NCI-H748 (cell line): ENCODE data around the gene TAF1B.

ENCODE experiments used
- DNase-seq: peaks from one replicate; lab custom pipeline; 2025; ENCODE audit not compliant: unreplicated experiment; lab: John Stamatoyannopoulos, UW

Gene TAF1B

GRCh38 chr2:9807555-9808305 is 35.5 kb upstream of the TAF1B start:
- DNase-seq = no peak

- DNase-seq = no peak
Observed at GRCh38 chr2:9808334-9809063, 34.8 kb upstream of the TAF1B start.

GRCh38 chr2:9809064-9809356 is 34.3 kb upstream of the TAF1B start:
- no peak for DNase-seq

- DNase-seq = no peak
Observed at GRCh38 chr2:9809448-9810088, 33.7 kb upstream of the TAF1B start.

- DNase-seq = no peak
Observed at GRCh38 chr2:9811216-9811615, 32.1 kb upstream of the TAF1B start.

- no peak for DNase-seq
Observed at GRCh38 chr2:9811679-9812511, 31.4 kb upstream of the TAF1B start.

- DNase-seq = no peak
Observed at GRCh38 chr2:9812945-9813311, 30.3 kb upstream of the TAF1B start.

- peak; percentile 77 for DNase-seq
Observed at GRCh38 chr2:9813312-9814128, 29.8 kb upstream of the TAF1B start.

- DNase-seq = no peak
Observed at GRCh38 chr2:9814129-9814868, 29.0 kb upstream of the TAF1B start.

- DNase-seq = no peak
Observed at GRCh38 chr2:9815076-9815475, 28.2 kb upstream of the TAF1B start.

GRCh38 chr2:9815844-9816279 is 27.4 kb upstream of the TAF1B start:
- no peak for DNase-seq

- DNase-seq = no peak
Observed at GRCh38 chr2:9818097-9818496, 25.2 kb upstream of the TAF1B start.

GRCh38 chr2:9819551-9819950 is 23.7 kb upstream of the TAF1B start:
- no peak for DNase-seq

- DNase-seq = no peak
Observed at GRCh38 chr2:9820020-9820973, 23.0 kb upstream of the TAF1B start.

- DNase-seq = no peak
Observed at GRCh38 chr2:9821805-9822445, 21.3 kb upstream of the TAF1B start.

- no peak for DNase-seq
Observed at GRCh38 chr2:9824441-9824840, 18.8 kb upstream of the TAF1B start.

GRCh38 chr2:9824956-9825720 is 18.1 kb upstream of the TAF1B start:
- no peak for DNase-seq

GRCh38 chr2:9826208-9826607 is 17.1 kb upstream of the TAF1B start:
- DNase-seq = no peak
